ENCODE measurements around the gene LINGO4. TPM values are rescaled to one million over a fixed set of nuclear protein-coding genes. Genes with fewer than 3 reads are reported as not detected.

Gene LINGO4
- total RNA-seq, 1 experiment from 2014 or later = not detected

- ATAC-seq (peak; percentile 85), DNase-seq (ENCODE audit: low spot score) (no peak)
- Mint-ChIP-seq H3K4me3 (no peak overlapping the region), H3K4me1 (peaks cover 14% of the 10 kb centered on the region), H3K9me3 (no peaks in the 10 kb centered on the region), H3K27ac (peak overlapping the region; percentile 76; the same call in 1 of the 2 replicates), H3K36me3 (no peaks in the 10 kb centered on the region), H3K27me3 (ENCODE audit: low read depth) (peaks cover 3% of the 10 kb centered on the region)
- CTCF ChIA-PET = interaction anchor here (0.8 to 1.2 kb wide), 3 partner anchors 10 to 82 kb away, joined by 3 to 4 read pairs (median 3); no protein-coding TSS in a partner anchor
- POLR2A ChIA-PET = interaction anchor here (0.6 to 0.9 kb wide), 2 partner anchors 31 to 41 kb away, joined by 3 to 7 read pairs; no protein-coding TSS in a partner anchor
- TF ChIP-seq USF1 (CRISPR knock-in tag; IDR thresholded peaks at IDR 0.05) (peak; percentile 64), ZNF281 (CRISPR knock-in tag; IDR thresholded peaks at IDR 0.05) (no peak), JUN (CRISPR knock-in tag; IDR thresholded peaks at IDR 0.05) (no peak), KAT7 (CRISPR knock-in tag; IDR thresholded peaks at IDR 0.05; ENCODE audit: borderline replicate concordance) (no peak), PRRX2 (CRISPR knock-in tag; IDR thresholded peaks at IDR 0.05) (no peak), ZNF219 (CRISPR knock-in tag; IDR thresholded peaks at IDR 0.05; ENCODE audit: borderline replicate concordance) (no peak), ZNF532 (CRISPR knock-in tag; IDR thresholded peaks at IDR 0.05; ENCODE audit: borderline replicate concordance) (no peak), NFATC4 (CRISPR knock-in tag; IDR thresholded peaks at IDR 0.05) (no peak), ZNF423 (CRISPR knock-in tag; IDR thresholded peaks at IDR 0.05) (no peak), NFYB (CRISPR knock-in tag; conservative IDR thresholded peaks at IDR 0.05; ENCODE audit: low read depth) (no peak), E2F1 (CRISPR knock-in tag; IDR thresholded peaks at IDR 0.05) (no peak), SP1 (CRISPR knock-in tag; conservative IDR thresholded peaks at IDR 0.05) (no peak), USF2 (CRISPR knock-in tag; IDR thresholded peaks at IDR 0.05) (peak; percentile 84), ATF3 (CRISPR knock-in tag; conservative IDR thresholded peaks at IDR 0.05) (no peak), FOXK1 (CRISPR knock-in tag; IDR thresholded peaks at IDR 0.05) (no peak), ZBTB21 (CRISPR knock-in tag; IDR thresholded peaks at IDR 0.05; ENCODE audit: borderline replicate concordance) (no peak), ZNF263 (CRISPR knock-in tag; IDR thresholded peaks at IDR 0.05; ENCODE audit: low read depth) (peak; percentile 56; the same call in 1 of the 2 replicates), NFE2L1 (CRISPR knock-in tag; IDR thresholded peaks at IDR 0.05) (no peak), MAX (CRISPR knock-in tag; IDR thresholded peaks at IDR 0.05) (no peak), FOXJ3 (CRISPR knock-in tag; IDR thresholded peaks at IDR 0.05; ENCODE audit: borderline replicate concordance) (no peak), GABPB1 (CRISPR knock-in tag; IDR thresholded peaks at IDR 0.05) (no peak)
Measured at GRCh38 chr1:151799179-151800022, 5.8 kb downstream of the LINGO4 start.
